ENCODE data around the gene FAM240A.

DNA sequence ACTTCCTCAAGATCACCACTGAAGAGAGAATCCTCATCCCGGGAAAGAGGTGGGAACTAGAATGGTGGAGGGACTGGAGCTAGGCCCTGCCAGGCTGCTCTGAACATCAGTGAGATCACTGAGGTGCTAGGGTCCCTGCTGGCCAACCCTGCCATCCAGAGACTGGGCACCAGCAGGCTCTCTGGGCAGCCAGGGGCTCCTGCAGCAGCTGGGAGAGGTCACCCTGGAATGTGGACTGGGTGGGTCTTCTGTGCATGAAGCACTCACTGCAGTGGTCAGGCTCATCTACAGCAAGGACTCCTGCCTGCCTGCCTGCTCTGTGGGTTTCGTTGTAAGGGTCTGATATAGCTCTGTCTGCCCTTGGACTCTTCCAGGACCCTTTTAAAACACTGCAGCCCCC is 56.3 kb downstream of the FAM240A start:
- no peak for TF ChIP-seq EZH2 (IDR thresholded peaks at IDR 0.05)
- no peak for TF ChIP-seq POLR2AphosphoS5 (IDR thresholded peaks at IDR 0.05; ENCODE audit: borderline replicate concordance, low read depth, low read length)
- no peak for TF ChIP-seq FOXP2 (optimal IDR thresholded peaks at IDR 0.05; ENCODE audit: control extremely low read depth, extremely low read length, insufficient read depth)

All from SK-N-MC (cell line).